BJ (cell line): ENCODE results near the gene TAS1R1. TPM values are rescaled to one million over a fixed set of nuclear protein-coding genes. Genes with fewer than 3 reads are reported as not detected.

Experiments
- CTCF ChIA-PET: fragments of 350-600 bp; formaldehyde crosslinking; extraction: SDS; loops from one replicate; lab custom pipeline; 2021; ENCODE audit warnings: antibody characterized with exemption, inconsistent platforms; lab: Yijun Ruan, JAX
- POLR2A ChIA-PET: fragments of 300-600 bp; sonication (Branson Sonifier 250); formaldehyde crosslinking; extraction: SDS; loops from one replicate; lab custom pipeline; 2021; ENCODE audit warnings: antibody characterized with exemption; lab: Charles Lee
- DNase-seq: peaks from one replicate; pipeline ENCODE4 v3.0.0-alpha.2; 2011; ENCODE audit warnings: low read depth
- H3K27me3 ChIP-seq: 2 replicates; pipeline ENCODE4 v1.6.0; 2011; ENCODE audit warnings: low read length; ENCODE audit not compliant: control insufficient read depth, insufficient read depth
- H3K36me3 ChIP-seq: 2 replicates; pipeline ENCODE4 v1.5.1; 2011; ENCODE audit warnings: low read length; ENCODE audit not compliant: control insufficient read depth, insufficient read depth
- H3K4me3 ChIP-seq: 2 replicates; pipeline ENCODE4 v1.5.1; 2011; ENCODE audit warnings: low read depth, mild to moderate bottlenecking, control low read depth, low read length
- CTCF ChIP-seq: IDR thresholded peaks from 2 replicates; pipeline ENCODE4 v1.5.1; 2011; ENCODE audit warnings: low read depth, mild to moderate bottlenecking, control low read depth, inconsistent platforms, low read length, moderate library complexity; ENCODE audit not compliant: insufficient read depth
- polyA plus RNA-seq: library from polyadenylated mRNA; depleted of rRNA; stranded (reverse); fragments of >200 nt; gene quantifications from 2 replicates; pipeline ENCODE4 v1.2.3, GENCODE V29; 2011

The TAS1R1 gene
- polyA plus RNA-seq, 1 experiment, result 0.25 TPM

GRCh38 chr1:6592441-6592840, 37.3 kb downstream of the TAS1R1 start:
- TF ChIP-seq CTCF, result no peak
- DNase-seq, result no peak
- H3K36me3 ChIP-seq, result peaks cover 55% of the 10 kb centered on the region
- H3K4me3 ChIP-seq, result no peak overlapping the region
- no peaks in the 10 kb centered on the region for H3K27me3 ChIP-seq
- ChIA-PET POLR2A (no interaction called here), CTCF (interaction anchor here (1.5 kb wide), 1 partner anchor 10 kb away, joined by 3 read pairs; the partner anchor contains the start of gene KLHL21)

- TF ChIP-seq CTCF, result no peak
- CTCF ChIA-PET, result interaction anchor here (1.5 kb wide), 1 partner anchor 39 kb away, joined by 3 read pairs; the partner anchor contains the start of gene NOL9
- DNase-seq, result no peak
- Histone ChIP-seq H3K36me3 (peaks cover 59% of the 10 kb centered on the region), H3K4me3 (no peak overlapping the region), H3K27me3 (no peaks in the 10 kb centered on the region)
- POLR2A ChIA-PET, result no interaction called here
Observed at GRCh38 chr1:6592865-6593593, 37.9 kb downstream of the TAS1R1 start.

- Histone ChIP-seq H3K36me3 (peaks cover 53% of the 10 kb centered on the region), H3K4me3 (no peak overlapping the region), H3K27me3 (no peaks in the 10 kb centered on the region)
Observed at GRCh38 chr1:6593810-6594209, 38.7 kb downstream of the TAS1R1 start.

DNA sequence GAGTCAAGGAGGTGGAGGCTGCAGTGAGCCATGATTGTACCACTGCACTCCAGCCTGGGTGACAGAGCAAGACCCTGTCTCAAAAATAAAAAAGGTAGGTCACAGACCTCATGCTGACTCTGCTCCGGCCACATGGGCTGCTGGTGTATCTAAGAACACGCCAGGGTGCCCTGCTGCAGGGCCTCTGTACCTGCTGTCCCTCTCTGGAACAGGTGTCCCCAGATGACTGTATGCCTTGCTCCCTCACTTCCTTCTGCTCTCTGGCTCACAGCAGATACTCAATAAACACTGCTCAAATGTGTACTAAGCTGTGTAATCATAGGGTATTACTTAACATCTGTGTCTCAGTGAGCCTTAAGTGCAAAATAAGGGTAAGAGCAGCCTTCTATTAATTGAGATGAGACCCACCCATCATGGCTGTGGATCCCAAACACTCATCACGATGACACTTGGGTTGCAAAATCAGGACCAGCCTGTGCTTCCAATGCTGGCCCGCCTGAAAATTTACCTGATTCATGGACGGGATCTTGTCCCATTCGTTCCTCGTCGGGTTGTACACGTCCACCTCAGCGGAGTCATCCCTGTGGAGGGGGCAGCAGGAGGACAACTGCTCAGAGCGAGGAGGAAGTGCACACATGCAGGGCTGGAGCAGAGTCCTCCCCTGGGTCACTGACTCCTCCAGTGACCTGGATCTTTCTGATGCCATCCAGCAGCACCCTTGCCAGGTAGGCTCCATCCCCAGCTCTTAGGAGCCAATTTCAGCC, 40.1 kb downstream of the TAS1R1 start:
- ChIA-PET POLR2A (interaction anchor here (0.6 kb wide), 1 partner anchor 8 kb away, joined by 3 read pairs; the partner anchor contains the start of gene KLHL21), CTCF (interaction anchor here (1.5 kb wide), 1 partner anchor 41 kb away, joined by 3 read pairs; the partner anchor contains the start of gene NOL9)
- DNase-seq, result no peak
- TF ChIP-seq CTCF, result no peak
- Histone ChIP-seq H3K36me3 (peaks cover 57% of the 10 kb centered on the region), H3K27me3 (no peaks in the 10 kb centered on the region), H3K4me3 (no peak overlapping the region)

More at GRCh38 chr1:6593810-6594209, 38.7 kb downstream of the TAS1R1 start:
- TF ChIP-seq CTCF, result no peak
- DNase-seq, result no peak
- CTCF ChIA-PET, result interaction anchor here (1.5 kb wide), 1 partner anchor 40 kb away, joined by 3 read pairs; the partner anchor contains the start of gene NOL9
- POLR2A ChIA-PET, result no interaction called here

GRCh38 chr1:6596351-6596750, 41.2 kb downstream of the TAS1R1 start:
- no peaks in the 10 kb centered on the region for H3K27me3 ChIP-seq
- no peak for TF ChIP-seq CTCF
- ChIA-PET CTCF (interaction anchor here (0.6 to 1.0 kb wide), 2 partner anchors 14 to 44 kb away, joined by 3 to 4 read pairs; no protein-coding TSS in a partner anchor), POLR2A (no interaction called here)
- no peak overlapping the region for H3K4me3 ChIP-seq
- H3K36me3 ChIP-seq, result peaks cover 56% of the 10 kb centered on the region
- DNase-seq, result no peak
